Right forelimb (tissue), 1 donor: ENCODE results near the gene B4GALT5.
"Not testable (repeated sequence)": the region's sequence is repeated elsewhere in the genome, so short reads cannot be mapped to it uniquely, and the experiment has no call there.

ENCODE experiments used
- DNase-seq: peaks from one replicate; pipeline ENCODE4 v3.0.0-alpha.2; 2018

Gene B4GALT5

DNA sequence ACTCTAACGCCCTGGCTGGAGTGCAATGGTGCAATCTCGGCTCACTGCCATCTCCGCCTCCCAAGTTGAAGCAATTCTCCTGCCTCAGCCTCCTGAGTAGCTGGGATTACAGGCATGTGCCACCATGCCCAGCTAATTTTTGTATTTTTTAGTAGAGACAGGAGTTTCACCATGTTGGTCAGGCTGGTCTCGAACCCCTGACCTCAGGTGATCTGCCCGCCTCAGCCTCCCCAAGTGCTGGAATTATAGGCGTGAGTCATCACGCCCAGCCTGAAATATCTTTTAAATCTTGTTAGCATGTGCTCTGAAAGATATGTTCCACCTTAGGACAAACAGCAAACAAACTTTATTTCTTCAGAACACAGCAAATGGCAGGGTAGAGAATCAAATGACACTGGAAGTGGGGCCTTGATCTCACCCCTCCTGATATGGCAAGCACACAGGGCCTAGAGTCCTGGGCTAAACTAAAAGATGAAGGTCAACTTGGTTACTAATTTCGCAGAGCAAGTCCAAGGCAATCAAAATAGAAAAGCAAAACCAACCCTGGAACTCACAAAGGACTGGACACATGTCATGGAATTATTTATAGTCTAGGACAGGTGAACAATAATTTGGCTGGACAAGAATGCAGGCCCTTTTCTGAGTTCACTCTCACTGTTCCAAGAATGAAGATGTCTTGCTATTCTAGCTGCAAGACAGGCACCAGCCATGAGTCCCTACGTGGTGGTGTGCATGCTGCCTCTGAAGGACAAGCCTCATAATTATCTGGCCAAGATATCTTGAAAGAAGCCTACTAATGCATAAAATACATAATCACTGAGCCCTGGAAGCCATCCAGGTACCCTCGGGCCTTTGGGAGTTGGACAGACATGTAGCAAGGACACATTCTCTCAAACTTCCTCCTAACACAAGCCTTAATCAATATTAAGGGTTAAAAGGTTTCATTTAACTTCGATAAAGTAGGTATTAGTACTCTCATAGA lies 35.6 kb downstream of the B4GALT5 start:
- no peak for DNase-seq

DNA sequence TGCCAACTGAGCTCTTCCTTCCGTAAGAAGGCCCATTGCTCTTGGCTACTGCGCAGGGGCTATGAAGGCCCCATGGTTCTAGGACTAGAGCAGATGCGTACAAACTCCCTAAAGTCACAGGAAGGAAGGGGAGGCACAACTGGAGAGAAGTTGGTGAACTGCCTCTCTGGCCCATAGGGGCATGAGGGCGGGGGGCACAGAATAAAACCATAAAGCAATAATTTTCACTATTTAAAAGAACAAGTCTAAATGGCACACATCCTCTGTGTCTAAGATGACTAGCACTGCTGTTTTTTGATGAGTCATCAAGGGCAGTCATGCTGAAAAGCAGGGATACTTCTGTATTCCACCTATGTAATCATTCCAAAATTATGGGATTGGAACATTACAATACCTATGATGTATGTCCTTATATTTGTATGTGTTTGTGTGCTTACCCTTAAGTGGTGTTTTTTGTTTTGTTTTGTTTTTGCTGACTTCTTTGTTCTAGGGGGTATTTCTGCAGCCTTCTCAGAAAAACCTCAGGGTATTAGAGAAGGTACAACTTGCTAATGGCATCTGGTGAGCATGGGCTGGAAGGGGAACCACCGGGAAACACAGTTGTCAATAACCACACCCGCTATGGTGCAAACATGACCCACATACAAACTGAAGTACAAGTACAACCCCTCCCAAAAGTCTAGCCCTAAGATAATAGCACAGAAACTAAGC lies 36.9 kb downstream of the B4GALT5 start:
- no peak for DNase-seq

DNA sequence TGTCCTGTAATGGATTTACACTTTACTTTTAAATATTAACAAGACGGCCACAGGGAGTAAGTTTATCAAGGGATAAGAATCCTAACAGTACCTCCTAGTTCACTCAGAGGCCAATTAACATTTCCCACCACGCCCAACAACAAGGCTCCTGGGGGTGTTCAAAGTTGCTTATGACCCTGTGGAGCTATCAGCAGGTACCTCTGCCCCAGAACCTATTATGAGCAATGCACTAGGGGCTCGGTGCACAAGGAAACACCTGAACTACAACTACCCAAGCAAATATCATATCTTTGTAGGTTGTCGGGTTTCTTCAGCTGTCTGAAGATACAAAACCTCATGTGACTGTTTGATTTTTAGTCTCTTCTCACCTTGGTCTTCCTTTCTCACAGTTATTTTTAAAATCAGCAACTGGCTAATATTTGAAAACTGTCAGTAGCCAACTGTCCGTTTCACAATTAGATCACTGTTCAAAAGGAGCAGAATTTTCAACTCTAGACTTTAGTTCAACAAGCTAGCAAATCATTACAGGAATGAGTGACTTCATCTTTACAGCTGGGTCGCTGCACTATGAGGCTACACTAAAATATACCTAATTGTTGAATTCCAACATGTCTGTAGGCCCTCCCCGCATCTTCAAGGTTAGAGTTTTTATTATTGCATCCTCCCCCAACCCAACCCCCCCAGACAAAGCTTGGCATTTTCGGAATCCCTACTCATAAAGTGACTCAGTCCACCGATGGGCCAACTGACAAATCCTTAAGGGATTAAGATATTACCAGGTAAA lies 38.1 kb downstream of the B4GALT5 start:
- DNase-seq = no peak

- DNase-seq = no peak
Measured at GRCh38 chr20:49674383-49675352, 39.0 kb downstream of the B4GALT5 start.

DNA sequence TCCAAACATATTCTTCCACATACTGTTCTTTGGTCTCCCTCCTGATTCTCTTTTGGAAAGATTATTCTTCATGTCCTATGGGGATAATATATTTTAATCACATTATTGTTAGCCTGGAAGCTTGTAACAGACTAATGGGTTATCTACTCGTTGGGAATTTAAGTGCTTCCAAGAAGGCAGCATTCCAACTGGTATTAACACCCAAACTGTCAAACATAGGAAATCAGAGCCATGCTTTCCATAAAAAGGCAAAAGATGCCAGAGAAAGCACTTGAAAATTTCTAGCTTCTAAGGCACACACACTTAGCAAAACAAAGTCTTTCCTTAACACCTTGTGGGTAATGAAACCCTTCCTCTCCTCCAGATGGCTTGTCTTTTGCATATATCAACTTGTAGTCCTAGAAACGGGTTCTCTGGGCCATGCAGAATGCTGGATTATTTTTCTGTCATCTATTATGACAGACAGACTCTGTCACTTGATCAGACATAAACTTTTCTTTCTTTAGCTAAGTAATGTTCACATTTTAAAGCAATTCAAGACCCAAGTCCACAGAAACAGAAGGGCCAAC lies 41.5 kb downstream of the B4GALT5 start:
- DNase-seq = no peak

GRCh38 chr20:49671433-49671832 lies 42.2 kb downstream of the B4GALT5 start:
- DNase-seq = no peak

DNA sequence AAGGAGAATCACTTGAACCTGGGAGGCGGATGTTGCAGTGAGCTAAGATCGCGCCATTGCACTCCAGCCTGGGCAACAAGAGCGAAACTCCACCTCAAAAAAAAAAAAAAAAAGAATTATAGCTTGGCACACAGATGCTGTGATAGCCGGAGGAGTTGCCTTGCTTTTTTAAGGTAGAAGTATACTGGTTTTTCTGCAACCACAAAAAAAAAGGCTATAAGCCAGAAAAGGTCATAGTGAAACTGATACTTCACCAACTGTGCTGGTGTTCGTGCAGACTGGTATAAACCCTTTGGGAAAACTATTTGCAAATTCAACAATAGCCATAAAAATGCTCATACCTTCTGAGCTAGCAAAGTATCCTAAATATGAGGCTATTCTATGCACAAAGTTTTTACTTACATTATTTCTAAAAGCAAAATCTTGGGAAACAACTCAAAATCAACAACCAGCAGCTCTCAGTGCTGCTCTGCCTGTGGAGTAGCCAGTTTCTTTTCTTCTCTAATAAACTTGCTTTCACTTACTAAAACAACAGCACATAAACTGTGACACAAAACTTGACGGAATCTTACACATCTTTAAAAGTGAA lies 44.0 kb downstream of the B4GALT5 start:
- no peak for DNase-seq

DNA sequence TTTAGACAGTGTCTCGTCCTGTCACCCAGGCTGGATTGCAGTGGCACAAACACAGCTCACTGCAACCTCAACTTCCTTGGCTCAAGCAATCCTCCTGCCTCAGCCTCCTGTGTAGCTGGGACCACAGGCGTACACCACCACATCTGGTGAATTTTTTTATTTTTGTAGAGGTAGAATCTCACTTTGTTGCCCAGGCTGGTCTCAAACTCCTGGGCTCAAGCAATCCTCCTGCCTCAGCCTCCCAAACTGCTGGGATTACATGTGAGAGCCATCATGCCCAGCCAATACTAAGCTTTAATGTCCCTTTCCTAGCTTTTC lies 44.8 kb downstream of the B4GALT5 start:
- not testable (repeated sequence) for DNase-seq

GRCh38 chr20:49668181-49668877 lies 45.3 kb downstream of the B4GALT5 start:
- DNase-seq = no peak

GRCh38 chr20:49666911-49667310 lies 46.8 kb downstream of the B4GALT5 start:
- DNase-seq = no peak

- no peak for DNase-seq
Measured at GRCh38 chr20:49665796-49666195, 47.9 kb downstream of the B4GALT5 start.

- DNase-seq = no peak
Measured at GRCh38 chr20:49664612-49665313, 48.9 kb downstream of the B4GALT5 start.

GRCh38 chr20:49663112-49663511 lies 50.6 kb downstream of the B4GALT5 start:
- no peak for DNase-seq

DNA sequence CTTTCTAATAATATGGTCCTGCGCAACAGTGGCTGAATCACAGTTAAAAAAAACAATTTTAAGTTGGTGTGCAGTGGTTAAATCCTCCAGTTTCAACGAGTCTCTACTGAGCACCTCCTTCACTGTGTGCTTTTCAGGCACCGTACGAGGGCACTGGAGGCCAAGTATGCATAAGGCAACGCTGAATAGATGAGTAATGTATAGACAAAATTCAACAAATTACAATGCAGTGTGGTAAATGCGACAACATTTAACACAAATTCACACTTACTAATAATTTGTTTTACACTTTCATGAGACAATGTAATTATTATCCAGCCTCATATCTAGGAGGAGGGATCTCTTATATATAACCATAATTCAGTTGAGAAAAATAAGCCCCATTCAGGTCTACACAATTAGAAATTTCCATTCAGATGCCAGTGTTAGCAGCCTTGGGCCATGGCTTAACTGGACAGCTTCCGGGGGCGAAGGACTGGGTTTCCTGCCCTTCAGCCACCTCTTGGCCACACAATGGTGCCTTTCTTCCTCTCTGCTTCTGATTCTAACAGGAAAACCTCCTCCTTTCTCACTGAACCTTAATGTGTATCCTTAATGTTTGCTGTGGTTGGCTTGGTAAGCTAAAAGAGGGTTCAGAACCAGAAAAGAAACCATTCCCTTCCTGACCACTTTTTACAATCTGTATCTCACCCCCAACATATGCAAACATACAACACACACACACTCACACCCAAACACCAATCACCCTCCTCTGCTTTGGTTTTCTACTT lies 51.9 kb downstream of the B4GALT5 start:
- DNase-seq = no peak

- DNase-seq = no peak
Measured at GRCh38 chr20:49660912-49661311, 52.8 kb downstream of the B4GALT5 start.

GRCh38 chr20:49659056-49659455 lies 54.6 kb downstream of the B4GALT5 start:
- DNase-seq = no peak

- no peak for DNase-seq
Measured at GRCh38 chr20:49658508-49658907, 55.2 kb downstream of the B4GALT5 start.

DNA sequence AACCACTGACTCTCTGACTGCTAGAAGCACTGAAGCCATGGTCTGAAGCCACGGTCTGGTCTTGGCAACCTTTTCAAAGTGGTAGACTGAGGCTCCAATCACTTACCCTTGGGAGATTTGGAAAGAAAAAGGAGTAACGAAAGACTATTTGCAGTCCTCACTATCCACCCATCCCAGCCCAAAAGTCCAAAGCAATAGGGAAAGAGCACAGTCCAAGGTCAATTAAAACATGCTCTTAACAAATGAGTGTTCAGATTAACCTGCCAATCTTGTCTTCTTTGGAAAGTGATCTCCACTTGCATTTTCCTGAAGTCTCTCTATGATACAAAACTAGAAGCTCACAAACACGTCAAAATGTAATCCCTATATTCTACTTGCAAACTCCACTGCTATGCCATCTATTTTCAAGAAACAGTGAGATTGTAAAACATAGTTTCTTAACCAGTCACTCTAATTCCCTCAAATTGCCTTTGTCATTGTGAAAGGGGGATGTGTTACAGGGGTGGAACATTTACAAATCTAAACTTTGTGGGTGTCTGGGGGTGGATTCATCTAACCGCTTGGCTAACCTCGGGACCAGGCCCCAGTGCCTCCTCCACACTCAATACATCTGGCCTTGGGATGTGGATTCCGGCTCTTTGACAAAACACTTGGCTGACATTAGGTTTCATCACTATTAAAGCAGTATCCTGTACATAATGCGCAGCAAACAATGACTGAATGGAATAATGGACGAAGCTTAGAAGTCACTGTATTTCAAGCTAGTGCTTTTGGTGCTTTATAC lies 56.4 kb downstream of the B4GALT5 start:
- no peak for DNase-seq
